ENCODE results near the gene UGDH. TPM values are rescaled to one million over a fixed set of nuclear protein-coding genes. Genes with fewer than 3 reads are reported as not detected.
A peak's percentile ranks its signal among the peaks of the same experiment; 100 is the strongest.

The UGDH gene
- total and polyA plus RNA-seq, 2 of the 13 experiments (the other 11 are each of a cell fraction or from before 2014, with no cell fraction given): 99.0 to 384 TPM

- TF ChIP-seq E2F1 (CRISPR knock-in tag; IDR thresholded peaks at IDR 0.05): 0 out of 2 replicates have a peak, but pooled peaks have one; percentile 49
- TF ChIP-seq PLRG1 (conservative IDR thresholded peaks at IDR 0.05): no peak
- peak; percentile 62 for TF ChIP-seq SIX1 (CRISPR knock-in tag; IDR thresholded peaks at IDR 0.05; ENCODE audit: borderline replicate concordance)
- no peak; the same call in none of the 2 replicates for TF ChIP-seq ZSCAN25 (CRISPR knock-in tag; IDR thresholded peaks at IDR 0.05)
- peak; percentile 69 for TF ChIP-seq E2F5 (CRISPR knock-in tag; conservative IDR thresholded peaks at IDR 0.05)
- TF ChIP-seq SCMH1 (CRISPR knock-in tag; IDR thresholded peaks at IDR 0.05; ENCODE audit: borderline replicate concordance): no peak
- no peak; the same call in 1 of the 2 replicates for TF ChIP-seq ZFAT (CRISPR knock-in tag; conservative IDR thresholded peaks at IDR 0.05)
- peak; percentile 94; the same call in 1 of the 2 replicates for TF ChIP-seq ZNF318 (CRISPR knock-in tag; IDR thresholded peaks at IDR 0.05)
- peak; percentile 76 for TF ChIP-seq FOXA3 (CRISPR knock-in tag; IDR thresholded peaks at IDR 0.05)
- TF ChIP-seq SOX5 (CRISPR knock-in tag; IDR thresholded peaks at IDR 0.05; ENCODE audit: borderline replicate concordance): peak; percentile 37; the same call in 1 of the 2 replicates
- TF ChIP-seq SKI (IDR thresholded peaks at IDR 0.05; ENCODE audit: partially characterized antibody): peak; percentile 28
- peak; percentile 91 for TF ChIP-seq ZBTB21 (CRISPR knock-in tag; IDR thresholded peaks at IDR 0.05)
- no peak for TF ChIP-seq FOXA1 (IDR thresholded peaks at IDR 0.05)
- TF ChIP-seq FOXA1 (CRISPR knock-in tag; IDR thresholded peaks at IDR 0.05): 0 out of 2 replicates have a peak, but pooled peaks have one; percentile 9
- peak; percentile 69; the same call in 1 of the 2 replicates for TF ChIP-seq ZNF354B (CRISPR knock-in tag; IDR thresholded peaks at IDR 0.05)
- TF ChIP-seq MEF2D (CRISPR knock-in tag; IDR thresholded peaks at IDR 0.05): 0 out of 2 replicates have a peak, but pooled peaks have one; percentile 61
- TF ChIP-seq MIER3 (CRISPR knock-in tag; IDR thresholded peaks at IDR 0.05; ENCODE audit: borderline replicate concordance): peak; percentile 78; the same call in 1 of the 2 replicates
- TF ChIP-seq ZNF605 (CRISPR knock-in tag; IDR thresholded peaks at IDR 0.05): peak; percentile 82; the same call in 1 of the 2 replicates
- TF ChIP-seq SP4 (CRISPR knock-in tag; IDR thresholded peaks at IDR 0.05): peak; percentile 73; the same call in 1 of the 2 replicates
- no peak; the same call in 1 of the 2 replicates for TF ChIP-seq ZNF607 (CRISPR knock-in tag; IDR thresholded peaks at IDR 0.05; ENCODE audit: borderline replicate concordance)
- TF ChIP-seq MAFF (IDR thresholded peaks at IDR 0.05; ENCODE audit: low read depth, low read length): peak; percentile 2; the same call in 1 of the 2 replicates
Measured at GRCh38 chr4:39458505-39459300, 68.5 kb downstream of the UGDH start, which contains the start of the genes LIAS and RPL9 (continued).
